Left lung (tissue), 10 donors: Measurements from ENCODE around the gene UNC5C. TPM values are rescaled to one million over a fixed set of nuclear protein-coding genes. Genes with fewer than 3 reads are reported as not detected.

ENCODE experiments used
- ATAC-seq: fragments of 200-7000 bp; cut with Tn5 transposase; one replicate; pipeline ENCODE4 v1.9.1; 2020; ENCODE audit warnings: moderate library complexity
- DNase-seq, 4 donors: peaks; one replicate each; pipeline ENCODE4 v3.0.0-alpha.2; 2013 to 2020
- H3K27ac ChIP-seq, 2 donors: fragments of 200-600 bp; sonication (generic) in 1 of 2; one replicate each; pipeline versions ENCODE4 v1.5.0 to v1.8.0; 2020 to 2021
- H3K27me3 ChIP-seq, 2 donors: fragments of 200-600 bp; sonication (generic) in 1 of 2; one replicate each; pipeline versions ENCODE4 v1.5.0 to v1.8.0; 2020 to 2021
- H3K36me3 ChIP-seq, 2 donors: fragments of 200-600 bp; sonication (generic) in 1 of 2; one replicate each; pipeline versions ENCODE4 v1.5.0 to v1.8.0; 2020 to 2021
- H3K4me1 ChIP-seq, 2 donors: fragments of 200-600 bp; one replicate each; pipeline ENCODE4 v1.8.0; 2021
- H3K4me3 ChIP-seq, 2 donors: fragments of 200-600 bp; sonication (generic) in 1 of 2; one replicate each; pipeline versions ENCODE4 v1.5.0 to v1.8.0; 2020 to 2021; ENCODE audit warnings: mild to moderate bottlenecking in 1 of 2
- H3K9me3 ChIP-seq, 2 donors: fragments of 200-600 bp; sonication (generic) in 1 of 2; one replicate each; pipeline versions ENCODE4 v1.5.0 to v1.8.0; 2020 to 2021
- CTCF ChIP-seq, 2 donors: fragments of 200-600 bp; sonication (generic) in 1 of 2; IDR thresholded peaks; one replicate each; pipeline versions ENCODE4 v1.5.0 to v1.8.0; 2021; ENCODE audit warnings: antibody characterized with exemption in 2 of 2
- intact Hi-C, 2 donors: fragments of 100-400 bp; cut with DNase I; formaldehyde crosslinking; loops; one replicate each; pipeline versions ENCODE4 v1.11.2 to v1.14.2; 2022
- polyA plus RNA-seq, 6 donors: library from polyadenylated mRNA; unstranded; fragments of 120-200 nt; gene quantifications; one replicate each; pipeline ENCODE4 v1.2.1, GENCODE V29; 2013; ENCODE audit not compliant: insufficient read length in 6 of 6
- total RNA-seq, 2 donors: library from RNA; stranded (reverse); fragmentation: NEBNext Ultra II Directional; extraction: Animal tissue kit (Norgen Biotek cat#: 25700); gene quantifications; one replicate each; pipeline ENCODE4 v1.2.1, GENCODE V29; 2021
- donor health status: DM: no; HTN: yes; CAD: no.
- donor health status: DM: no; HTN: no; CAD: no.

UNC5C gene
- total and polyA plus RNA-seq, 8 donors = 9.0 to 49.5 (median 40.5) TPM

- TF ChIP-seq CTCF (IDR thresholded peaks at IDR 0.05) = no peak
- intact Hi-C loops = no loop called here
- no peaks in the 10 kb centered on the region for H3K36me3 ChIP-seq
- ATAC-seq (no peak), DNase-seq (no peak)
- H3K4me3 ChIP-seq = no peak overlapping the region
- no peak overlapping the region for H3K27ac ChIP-seq
- H3K4me1 ChIP-seq = no peaks in the 10 kb centered on the region
- no peaks in the 10 kb centered on the region for H3K27me3 ChIP-seq
- no peaks in the 10 kb centered on the region for H3K9me3 ChIP-seq
These were observed 18.8 kb downstream of the UNC5C start for GRCh38 chr4:95529946-95530345.

- peak; percentile 59 for ATAC-seq
- Histone ChIP-seq H3K36me3 (no peaks in the 10 kb centered on the region), H3K4me1 (no peaks in the 10 kb centered on the region), H3K27ac (peak overlapping the region in 1 of 2 donors; percentile 17), H3K27me3 (no peaks in the 10 kb centered on the region), H3K9me3 (no peaks in the 10 kb centered on the region), H3K4me3 (no peak overlapping the region)
- DNase-seq = no peak
- intact Hi-C loops = no loop called here
- no peak for TF ChIP-seq CTCF (IDR thresholded peaks at IDR 0.05)
These were observed 20.3 kb downstream of the UNC5C start for GRCh38 chr4:95528388-95528948.

GRCh38 chr4:95526075-95526474 lies 22.7 kb downstream of the UNC5C start:
- no peak for DNase-seq
- Histone ChIP-seq H3K4me3 (no peak overlapping the region), H3K4me1 (no peaks in the 10 kb centered on the region), H3K36me3 (no peaks in the 10 kb centered on the region), H3K27me3 (no peaks in the 10 kb centered on the region), H3K9me3 (no peaks in the 10 kb centered on the region), H3K27ac (no peak overlapping the region)
- intact Hi-C loops = no loop called here
- ATAC-seq = no peak
- no peak for TF ChIP-seq CTCF (IDR thresholded peaks at IDR 0.05)

GRCh38 chr4:95524729-95525128 lies 24.0 kb downstream of the UNC5C start:
- Histone ChIP-seq H3K36me3 (no peaks in the 10 kb centered on the region), H3K4me3 (no peak overlapping the region), H3K27ac (no peak overlapping the region), H3K27me3 (no peaks in the 10 kb centered on the region), H3K4me1 (no peaks in the 10 kb centered on the region), H3K9me3 (no peaks in the 10 kb centered on the region)
- intact Hi-C loops = no loop called here
- no peak for TF ChIP-seq CTCF (IDR thresholded peaks at IDR 0.05)
- ATAC-seq = no peak
- DNase-seq = no peak

GRCh38 chr4:95524184-95524583 lies 24.6 kb downstream of the UNC5C start:
- no peaks in the 10 kb centered on the region for H3K36me3 ChIP-seq
- no peak overlapping the region for H3K4me3 ChIP-seq
- intact Hi-C loops = no loop called here
- no peak for DNase-seq
- TF ChIP-seq CTCF (IDR thresholded peaks at IDR 0.05) = no peak
- H3K27me3 ChIP-seq = no peaks in the 10 kb centered on the region
- H3K4me1 ChIP-seq = no peaks in the 10 kb centered on the region
- no peaks in the 10 kb centered on the region for H3K9me3 ChIP-seq
- no peak for ATAC-seq
- H3K27ac ChIP-seq = no peak overlapping the region
